GM12892 (cell line): Measurements from ENCODE around the gene CLDN4.

Experiments
- DNase-seq: peaks from one replicate; pipeline ENCODE4 v3.0.0; 2011; ENCODE audit not compliant: insufficient read length
- FAIRE-seq: peaks from 2 replicates; lab custom pipeline; 2011; peaks lifted over from hg19 to GRCh38; lab: Jason Lieb, UNC
- POLR2A ChIP-seq: IDR thresholded peaks from 2 replicates; pipeline ENCODE4 v1.6.1; 2011; ENCODE audit warnings: low read depth, low read length, control low read depth
- POLR2AphosphoS5 ChIP-seq: IDR thresholded peaks from 2 replicates; pipeline ENCODE4 v1.6.1; 2011; ENCODE audit warnings: low read depth, low read length, control low read depth
- TAF1 ChIP-seq: IDR thresholded peaks from 2 replicates; pipeline ENCODE4 v1.6.1; 2011; ENCODE audit warnings: low read depth, mild to moderate bottlenecking, control low read depth, low read length, borderline replicate concordance

CLDN4 gene

GRCh38 chr7:73851410-73852338 lies 20.9 kb downstream of the CLDN4 start:
- FAIRE-seq: no peak
- TF ChIP-seq POLR2AphosphoS5 (no peak), POLR2A (no peak), TAF1 (no peak)
- no peak for DNase-seq

- TF ChIP-seq POLR2AphosphoS5 (no peak), POLR2A (no peak), TAF1 (no peak)
- FAIRE-seq (no peak), DNase-seq (no peak)
These were observed 21.7 kb downstream of the CLDN4 start for GRCh38 chr7:73852500-73852899.

GRCh38 chr7:73856941-73857340 lies 26.1 kb downstream of the CLDN4 start:
- DNase-seq: no peak
- TF ChIP-seq TAF1 (no peak), POLR2AphosphoS5 (no peak), POLR2A (no peak)
- no peak for FAIRE-seq

DNA sequence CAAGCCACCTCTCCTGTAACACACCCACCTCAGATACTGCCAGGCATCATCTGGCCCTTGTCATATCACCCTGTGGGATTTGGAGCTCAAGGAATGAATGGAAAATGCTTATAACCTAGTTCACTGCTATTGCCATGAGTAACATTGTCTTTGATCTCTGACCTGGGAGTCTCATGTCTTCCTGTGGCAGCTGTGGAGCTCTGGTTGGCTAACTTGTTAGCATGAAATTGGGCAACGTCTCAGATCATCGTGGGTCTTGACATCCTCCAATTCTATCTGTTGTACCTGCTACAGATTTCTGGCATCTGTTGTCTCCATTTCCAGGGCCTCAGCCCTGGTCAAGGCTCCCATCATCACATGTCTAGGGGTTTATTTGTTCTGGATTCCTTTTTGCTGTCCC lies 28.0 kb downstream of the CLDN4 start:
- TF ChIP-seq TAF1: no peak
- no peak for TF ChIP-seq POLR2A
- TF ChIP-seq POLR2AphosphoS5: no peak
- DNase-seq: no peak
- no peak for FAIRE-seq

- FAIRE-seq: no peak
These were observed 30.1 kb downstream of the CLDN4 start, which contains the start of gene TMEM270 for GRCh38 chr7:73860859-73861258. Gene TMEM270, plus strand, starts transcription at chr7:73861159. Its CDS starts 36 bp downstream, at chr7:73861195.

GRCh38 chr7:73861305-73861704 lies 30.5 kb downstream of the CLDN4 start:
- no peak for FAIRE-seq
- TF ChIP-seq POLR2A (no peak), POLR2AphosphoS5 (no peak), TAF1 (no peak)

More at GRCh38 chr7:73860859-73861258, 30.1 kb downstream of the CLDN4 start, which contains the start of gene TMEM270:
- TF ChIP-seq POLR2A (no peak), POLR2AphosphoS5 (no peak), TAF1 (no peak)
- no peak for DNase-seq

DNA sequence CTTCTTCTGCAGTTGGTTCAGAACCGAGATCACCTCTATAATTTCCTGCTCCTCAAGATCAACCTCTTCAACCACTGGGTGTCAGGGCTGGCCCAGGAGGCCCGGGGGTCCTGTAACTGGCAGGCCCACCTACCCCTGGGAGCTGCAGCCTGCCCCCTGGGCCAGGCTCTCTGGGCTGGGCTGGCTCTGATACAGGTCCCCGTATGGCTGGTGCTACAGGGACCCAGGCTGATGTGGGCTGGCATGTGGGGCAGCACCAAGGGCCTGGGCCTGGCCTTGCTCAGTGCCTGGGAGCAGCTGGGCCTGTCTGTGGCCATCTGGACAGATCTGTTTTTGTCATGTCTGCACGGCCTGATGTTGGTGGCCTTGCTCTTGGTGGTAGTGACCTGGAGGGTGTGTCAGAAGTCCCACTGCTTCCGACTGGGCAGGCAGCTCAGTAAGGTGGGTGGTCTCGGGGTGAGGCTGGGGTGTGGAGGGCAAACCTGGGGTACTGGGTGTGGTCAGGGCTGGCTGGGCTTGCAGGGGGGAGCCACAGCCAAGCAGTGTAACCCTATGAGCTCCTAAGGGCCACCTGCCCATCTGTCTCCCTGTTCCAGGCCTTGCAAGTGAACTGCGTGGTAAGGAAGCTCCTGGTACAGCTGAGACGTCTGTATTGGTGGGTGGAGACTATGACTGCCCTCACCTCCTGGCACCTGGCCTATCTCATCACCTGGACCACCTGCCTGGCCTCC lies 34.4 kb downstream of the CLDN4 start:
- TF ChIP-seq POLR2A (no peak), POLR2AphosphoS5 (no peak), TAF1 (no peak)
- no peak for DNase-seq
- no peak for FAIRE-seq

More at GRCh38 chr7:73861305-73861704, 30.5 kb downstream of the CLDN4 start:
- DNase-seq: no peak

DNA sequence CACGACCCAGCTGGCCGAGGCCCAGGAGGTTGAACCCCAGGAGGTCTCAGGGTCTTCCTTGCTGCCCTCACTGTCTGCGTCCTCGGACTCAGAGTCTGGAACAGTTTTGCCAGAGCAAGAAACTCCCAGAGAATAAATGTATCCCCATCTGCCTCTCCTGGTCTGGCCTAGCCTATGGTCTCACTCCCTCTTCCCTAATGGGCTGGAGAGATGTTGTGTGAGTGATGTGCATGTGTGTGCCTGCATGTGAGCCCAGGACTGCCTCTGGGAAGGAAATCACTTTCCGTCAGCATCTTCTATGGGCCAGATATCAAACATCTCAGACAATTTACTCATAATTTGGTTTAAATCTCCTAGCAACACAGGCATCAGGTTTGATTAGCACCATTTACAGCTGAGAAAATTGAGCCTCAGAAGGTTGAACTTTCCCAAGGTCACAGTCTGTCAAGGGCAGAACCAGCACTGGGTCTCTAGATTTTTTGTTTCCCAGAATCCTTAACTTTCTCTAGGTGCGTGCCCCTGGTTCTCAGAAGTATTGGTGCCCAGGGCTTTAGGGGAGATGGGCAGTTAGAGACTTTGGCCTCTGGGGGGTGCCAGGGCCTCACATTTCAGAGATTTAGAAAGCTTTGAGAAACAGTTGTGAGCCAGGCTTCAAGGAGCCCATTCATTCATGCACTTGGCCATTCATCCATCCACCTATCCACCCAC lies 35.1 kb downstream of the CLDN4 start:
- no peak for DNase-seq
- FAIRE-seq: no peak
- TF ChIP-seq TAF1 (no peak), POLR2AphosphoS5 (no peak), POLR2A (no peak)

- no peak for DNase-seq
- FAIRE-seq: no peak
- TF ChIP-seq POLR2A (no peak), TAF1 (no peak), POLR2AphosphoS5 (no peak)
These were observed 35.6 kb downstream of the CLDN4 start for GRCh38 chr7:73866446-73866767.

DNA sequence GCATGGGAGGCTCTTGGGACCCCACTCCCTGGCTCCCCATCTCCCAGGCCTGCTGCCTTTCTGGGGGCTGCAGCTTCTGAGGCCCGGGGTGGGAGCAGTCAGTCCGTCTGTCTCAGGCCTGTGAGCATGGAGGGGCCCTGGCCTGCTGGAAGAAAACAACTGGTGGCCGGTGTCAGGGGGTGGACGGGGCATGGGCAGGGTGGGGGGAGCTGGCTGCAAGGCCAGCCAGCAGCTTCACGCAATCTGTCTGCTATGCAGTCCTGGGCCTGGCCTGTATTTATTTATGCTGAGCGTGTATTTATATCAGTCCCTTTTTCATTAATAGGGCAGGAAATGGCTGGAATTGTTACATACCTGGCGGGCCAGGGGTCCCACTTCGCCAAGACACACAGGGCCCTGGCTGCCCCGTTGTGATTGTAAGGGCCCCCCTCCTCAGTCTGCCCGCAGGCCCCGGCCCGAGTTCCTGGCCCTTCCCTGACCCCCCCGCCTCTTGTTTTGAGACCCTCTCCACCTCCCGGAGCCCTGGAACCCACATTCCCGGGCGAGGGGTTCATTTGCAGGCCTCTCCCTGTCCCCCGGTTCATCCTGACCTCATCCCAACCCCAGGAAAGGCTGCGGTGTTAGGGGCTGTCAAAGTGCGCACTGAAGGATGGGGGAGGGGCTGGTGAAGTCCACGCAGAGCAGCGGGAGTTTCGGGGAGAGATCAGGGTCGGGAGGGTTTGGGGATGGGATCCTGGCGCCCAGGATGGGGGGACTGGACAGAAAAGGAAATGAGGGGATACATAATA lies 38.4 kb downstream of the CLDN4 start:
- TF ChIP-seq TAF1 (no peak), POLR2AphosphoS5 (no peak), POLR2A (no peak)
- FAIRE-seq: no peak
- no peak for DNase-seq

- no peak for FAIRE-seq
- DNase-seq: no peak
- TF ChIP-seq POLR2AphosphoS5 (no peak), POLR2A (no peak), TAF1 (no peak)
These were observed 39.3 kb downstream of the CLDN4 start for GRCh38 chr7:73870041-73870492.
